ACHN (cell line): Measurements from ENCODE around the gene GPHN.
"Not testable (repeated sequence)": the region's sequence is repeated elsewhere in the genome, so short reads cannot be mapped to it uniquely, and the experiment has no call there.

ENCODE experiments used
- DNase-seq: peaks from one replicate; pipeline ENCODE4 v3.0.0-alpha.2; 2015
- in situ Hi-C: cut with HindIII; loops from 2 replicates; pipeline ENCODE4 v1.10.0; 2017; ENCODE audit warnings: low sequenced_read_pairs, low pct_ligation_motif_present, low pct_unique_long_range_greater_than_20kb

The GPHN gene

GRCh38 chr14:67056684-67057083 is 548.7 kb downstream of the GPHN start:
- in situ Hi-C loops, result no loop called here
- no peak for DNase-seq

GRCh38 chr14:67059596-67059995 is 551.6 kb downstream of the GPHN start:
- in situ Hi-C loops, result no loop called here

GRCh38 chr14:67060546-67060945 is 552.6 kb downstream of the GPHN start:
- in situ Hi-C loops, result no loop called here
- DNase-seq, result no peak

More at GRCh38 chr14:67059596-67059995, 551.6 kb downstream of the GPHN start:
- DNase-seq, result no peak

- in situ Hi-C loops, DNase-seq: not testable (repeated sequence)
Observed at GRCh38 chr14:67067070-67067814, 559.3 kb downstream of the GPHN start.

- no peak for DNase-seq
- in situ Hi-C loops, result no loop called here
Observed at GRCh38 chr14:67068251-67068650, 560.3 kb downstream of the GPHN start.

GRCh38 chr14:67071506-67071905 is 563.6 kb downstream of the GPHN start:
- in situ Hi-C loops, result no loop called here
- DNase-seq, result no peak

- in situ Hi-C loops, result no loop called here
Observed at GRCh38 chr14:67077921-67078320, 570.0 kb downstream of the GPHN start.

GRCh38 chr14:67079846-67080245 is 571.9 kb downstream of the GPHN start:
- in situ Hi-C loops, result no loop called here

More at GRCh38 chr14:67077921-67078320, 570.0 kb downstream of the GPHN start:
- no peak for DNase-seq

GRCh38 chr14:67108230-67108629 is 600.3 kb downstream of the GPHN start:
- in situ Hi-C loops, result no loop called here
- DNase-seq, result no peak

More at GRCh38 chr14:67079846-67080245, 571.9 kb downstream of the GPHN start:
- no peak for DNase-seq

GRCh38 chr14:67111022-67111421 is 603.1 kb downstream of the GPHN start:
- in situ Hi-C loops, result no loop called here
- DNase-seq, result no peak

GRCh38 chr14:67112344-67112743 is 604.4 kb downstream of the GPHN start:
- in situ Hi-C loops, result no loop called here
- no peak for DNase-seq

GRCh38 chr14:67127174-67127573 is 619.2 kb downstream of the GPHN start:
- no peak for DNase-seq
- in situ Hi-C loops, result no loop called here

GRCh38 chr14:67129768-67130167 is 621.8 kb downstream of the GPHN start:
- in situ Hi-C loops, result no loop called here
- DNase-seq, result no peak

- in situ Hi-C loops, result no loop called here
Observed at GRCh38 chr14:67131691-67132090, 623.7 kb downstream of the GPHN start.

GRCh38 chr14:67133144-67133543 is 625.2 kb downstream of the GPHN start:
- in situ Hi-C loops, result no loop called here
- DNase-seq, result no peak

More at GRCh38 chr14:67131691-67132090, 623.7 kb downstream of the GPHN start:
- DNase-seq, result no peak

- no peak for DNase-seq
- in situ Hi-C loops, result no loop called here
Observed at GRCh38 chr14:67133595-67134441, 625.9 kb downstream of the GPHN start.

- peak; percentile 35 for DNase-seq
- in situ Hi-C loops, result no loop called here
Observed at GRCh38 chr14:67137744-67138371, 629.9 kb downstream of the GPHN start.

- DNase-seq, result no peak
- in situ Hi-C loops, result no loop called here
Observed at GRCh38 chr14:67140556-67140955, 632.6 kb downstream of the GPHN start.
